HG03066 (cell line): ENCODE results near the gene CHKA.

Experiments used
- ATAC-seq: cut with Tn5 transposase; IDR thresholded peaks from one replicate; pipeline ENCODE4 v1.9.1; 2021; ENCODE audit warnings: low read depth; ENCODE audit not compliant: unreplicated experiment

Gene CHKA

DNA sequence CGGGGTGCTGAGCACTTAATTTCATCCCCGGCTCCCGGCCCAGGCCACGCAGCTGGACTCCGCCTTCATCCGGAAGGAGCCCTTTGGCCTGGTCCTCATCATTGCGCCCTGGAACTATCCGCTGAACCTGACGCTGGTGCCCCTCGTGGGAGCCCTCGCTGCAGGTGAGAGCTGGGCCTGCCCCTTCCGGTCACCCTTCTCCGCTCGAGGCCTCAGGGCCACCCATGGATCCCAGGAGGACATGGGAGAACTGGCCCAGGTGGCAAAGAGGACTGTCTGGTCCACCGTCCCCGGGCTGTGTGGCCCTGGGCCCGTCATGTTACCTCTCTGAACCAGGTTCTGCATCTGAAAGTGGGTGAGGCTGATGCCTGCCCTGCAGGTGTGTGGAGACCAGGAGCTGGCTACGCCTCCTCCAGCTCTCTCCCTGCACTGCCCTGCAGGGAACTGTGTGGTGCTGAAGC lies 102.4 kb downstream of the CHKA start:
- ATAC-seq, result no peak

DNA sequence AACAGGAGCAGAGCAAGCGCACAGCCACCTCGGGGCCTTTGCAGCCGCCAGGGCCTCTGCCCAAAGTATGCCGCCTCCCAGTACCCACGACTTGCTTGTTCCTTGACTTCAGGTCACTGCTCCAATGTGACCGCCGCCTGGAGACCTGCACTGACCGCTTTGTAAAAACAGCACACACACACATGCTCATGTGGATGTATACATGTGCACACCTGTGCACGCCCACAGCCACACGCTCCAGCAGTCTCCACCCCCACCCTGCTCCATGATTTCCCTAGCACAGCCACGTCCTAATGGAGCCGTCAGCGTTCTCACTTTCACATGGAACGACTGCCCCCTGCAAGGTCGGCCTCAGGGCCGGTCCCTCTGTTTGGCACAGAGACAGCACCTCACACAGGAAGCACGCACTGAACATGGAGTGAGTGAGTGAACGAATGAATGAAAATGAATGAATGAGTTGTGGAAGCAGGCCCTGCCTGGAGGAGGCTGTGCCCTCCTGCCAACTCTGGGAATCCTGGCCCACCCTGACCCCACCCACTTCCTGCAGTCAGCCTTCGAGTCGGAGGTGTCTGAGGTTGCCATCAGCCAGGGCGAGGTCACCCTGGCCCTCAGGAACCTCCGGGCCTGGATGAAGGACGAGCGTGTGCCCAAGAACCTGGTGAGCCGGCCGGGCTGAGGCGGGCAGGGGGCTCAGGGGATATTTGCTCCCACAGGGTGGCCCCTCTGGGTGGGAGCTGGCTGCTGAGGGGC lies 103.0 kb downstream of the CHKA start:
- no peak for ATAC-seq

DNA sequence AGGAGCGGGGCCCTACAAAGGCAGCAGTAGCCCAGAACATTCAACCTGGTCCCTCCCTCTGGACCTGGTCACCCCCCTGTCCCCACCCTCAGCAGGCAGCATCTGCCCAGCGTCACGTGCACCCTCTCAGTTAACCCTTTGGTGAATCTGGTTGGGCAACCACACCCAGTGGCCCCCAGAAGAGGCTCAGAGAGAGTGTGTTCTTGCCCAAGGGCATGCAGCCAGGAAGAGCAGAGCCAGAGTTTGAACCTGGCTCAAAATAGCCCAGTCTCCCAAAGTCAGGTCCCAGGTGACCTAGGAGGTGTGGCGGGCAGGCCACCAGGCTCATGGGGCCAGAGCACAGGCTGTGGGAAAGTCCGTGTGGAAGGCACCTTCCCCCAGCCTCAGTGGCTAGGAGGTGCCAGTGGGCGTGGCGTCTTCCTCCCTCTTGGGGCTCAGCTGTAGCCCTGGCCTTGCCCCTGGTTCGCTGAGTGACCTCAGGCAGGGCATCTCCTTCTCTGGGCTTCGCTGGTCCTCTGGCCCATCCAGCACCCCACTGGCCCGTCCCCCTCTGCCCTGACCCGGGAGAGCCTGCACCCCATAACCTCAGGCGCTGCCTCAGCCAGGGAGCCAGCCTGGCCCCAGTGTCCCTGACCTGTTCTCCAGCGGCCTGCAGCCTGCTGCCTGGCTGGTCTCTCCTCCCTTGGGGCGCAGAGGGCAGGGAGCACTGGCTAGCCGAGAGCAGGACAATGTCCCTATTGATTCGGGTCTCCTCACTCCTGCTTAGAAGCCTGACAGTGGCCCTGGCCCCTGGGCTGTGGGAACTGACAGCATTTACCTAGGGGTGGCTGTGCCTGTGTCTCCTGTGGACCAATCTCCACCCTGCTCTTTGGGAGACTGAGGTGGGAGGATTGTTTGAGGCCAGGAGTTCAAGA lies 104.0 kb downstream of the CHKA start:
- no peak for ATAC-seq

DNA sequence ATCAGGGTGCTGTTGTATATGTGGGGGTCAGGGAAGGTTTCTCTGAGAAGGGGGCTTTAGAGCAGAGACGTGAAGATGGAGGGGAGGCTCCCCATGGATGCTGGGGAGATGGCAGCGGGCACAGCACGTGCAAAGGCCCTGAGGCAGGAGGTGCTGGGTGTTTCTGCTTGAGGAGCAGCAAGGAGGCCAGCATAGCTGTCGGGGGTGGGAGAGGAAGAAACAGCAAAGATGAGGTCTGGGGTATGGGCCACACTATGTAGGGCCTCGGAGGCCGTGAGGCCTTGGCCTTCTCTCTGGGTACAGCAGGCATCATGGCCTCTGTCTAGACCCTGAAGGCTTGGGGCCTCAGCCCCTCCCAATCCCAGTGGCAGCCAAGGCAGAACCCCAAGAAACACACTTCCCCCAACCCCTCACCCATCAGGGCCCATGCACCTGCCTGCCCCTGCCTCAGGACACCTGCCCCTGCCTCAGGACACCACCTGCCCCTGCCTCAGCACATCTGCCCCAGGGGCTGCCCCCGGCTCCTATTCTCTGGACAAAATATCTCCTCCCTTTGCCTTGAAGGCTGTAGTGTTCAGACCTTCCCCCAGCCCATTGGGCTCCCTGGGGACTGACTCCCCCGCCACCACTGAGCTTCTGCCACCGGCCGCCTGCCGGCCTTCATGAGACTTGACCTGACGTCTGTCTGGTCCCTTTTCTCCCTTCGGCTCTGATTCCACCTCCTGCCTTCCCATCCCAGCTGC lies 104.9 kb downstream of the CHKA start:
- no peak for ATAC-seq

DNA sequence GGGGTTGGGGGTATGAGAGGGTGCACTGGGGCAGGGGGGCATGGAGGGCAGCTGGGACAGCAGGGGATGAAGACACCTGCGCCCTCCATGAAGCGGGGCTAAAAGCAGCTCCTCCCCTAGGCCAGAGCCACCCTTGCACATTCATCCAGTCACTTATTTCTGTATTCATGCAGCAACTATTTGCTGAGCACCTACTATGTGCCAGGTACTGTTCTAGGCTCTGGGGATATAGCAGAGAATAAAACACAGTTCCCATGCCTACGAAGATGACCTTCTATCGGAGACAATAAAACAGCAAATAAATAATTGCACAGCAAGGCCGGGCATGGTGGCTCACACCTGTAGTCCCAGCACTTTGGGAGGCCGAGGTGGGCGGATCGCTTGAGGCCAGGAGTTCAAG lies 105.7 kb downstream of the CHKA start:
- ATAC-seq, result no peak

DNA sequence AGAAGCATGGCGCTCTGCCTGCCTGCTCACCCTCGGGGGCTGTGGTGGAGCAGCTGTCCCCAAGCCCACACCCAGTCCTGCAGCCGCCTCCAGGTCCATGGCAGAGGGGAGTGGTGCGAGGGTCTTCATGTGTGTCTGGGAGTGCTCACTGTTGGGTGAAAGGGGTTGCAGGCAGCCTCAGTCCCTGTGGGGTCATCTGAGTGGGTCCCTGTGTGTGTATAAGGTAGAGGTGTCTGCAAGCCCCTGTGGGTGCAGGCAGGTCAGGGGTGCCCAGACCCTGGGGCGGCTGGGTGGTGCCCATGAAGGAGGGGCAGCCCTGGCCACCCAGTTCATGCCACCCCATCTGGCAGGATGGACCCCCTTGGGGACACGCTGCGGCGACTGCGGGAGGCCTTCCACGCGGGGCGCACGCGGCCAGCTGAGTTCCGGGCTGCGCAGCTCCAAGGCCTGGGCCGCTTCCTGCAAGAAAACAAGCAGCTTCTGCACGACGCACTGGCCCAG lies 106.2 kb downstream of the CHKA start:
- no peak for ATAC-seq

DNA sequence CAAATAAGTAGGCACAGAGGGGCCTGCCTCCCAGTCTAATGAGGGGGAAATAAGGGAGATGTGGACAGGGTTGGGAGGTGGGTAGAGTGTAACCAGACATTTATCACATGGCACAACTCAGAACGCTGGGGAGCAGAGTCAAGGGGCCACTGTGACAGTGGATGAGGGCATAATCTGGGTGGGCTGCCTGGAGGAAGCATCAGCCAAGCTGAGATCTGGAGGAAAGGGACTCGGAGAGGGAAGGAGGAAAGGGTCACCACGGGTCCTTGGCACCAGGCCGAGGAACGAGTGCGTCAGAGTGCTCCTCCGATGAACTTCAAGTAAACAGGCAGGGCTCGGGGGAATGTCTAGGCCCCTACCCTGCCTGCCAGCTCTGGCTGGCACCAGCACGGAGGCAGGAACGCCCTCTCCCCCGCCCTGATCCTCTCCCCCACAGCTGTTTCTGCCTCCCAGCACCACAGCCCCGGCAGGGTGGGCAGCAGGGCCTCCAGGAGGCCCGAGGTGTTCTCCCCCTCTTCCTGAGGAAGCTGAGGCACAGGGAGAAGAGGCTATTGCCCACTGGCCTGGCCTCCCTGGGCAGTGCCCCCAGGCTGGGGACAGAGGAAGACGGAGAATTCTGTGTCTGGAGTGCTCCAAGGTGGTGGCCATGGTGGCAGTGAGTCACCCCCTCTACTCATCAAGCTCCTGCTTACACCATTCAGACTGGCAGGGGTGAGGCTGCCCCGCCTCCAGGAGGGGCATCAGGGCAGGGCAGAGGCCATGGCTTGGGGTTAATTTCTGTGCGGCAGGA lies 106.8 kb downstream of the CHKA start:
- no peak for ATAC-seq

DNA sequence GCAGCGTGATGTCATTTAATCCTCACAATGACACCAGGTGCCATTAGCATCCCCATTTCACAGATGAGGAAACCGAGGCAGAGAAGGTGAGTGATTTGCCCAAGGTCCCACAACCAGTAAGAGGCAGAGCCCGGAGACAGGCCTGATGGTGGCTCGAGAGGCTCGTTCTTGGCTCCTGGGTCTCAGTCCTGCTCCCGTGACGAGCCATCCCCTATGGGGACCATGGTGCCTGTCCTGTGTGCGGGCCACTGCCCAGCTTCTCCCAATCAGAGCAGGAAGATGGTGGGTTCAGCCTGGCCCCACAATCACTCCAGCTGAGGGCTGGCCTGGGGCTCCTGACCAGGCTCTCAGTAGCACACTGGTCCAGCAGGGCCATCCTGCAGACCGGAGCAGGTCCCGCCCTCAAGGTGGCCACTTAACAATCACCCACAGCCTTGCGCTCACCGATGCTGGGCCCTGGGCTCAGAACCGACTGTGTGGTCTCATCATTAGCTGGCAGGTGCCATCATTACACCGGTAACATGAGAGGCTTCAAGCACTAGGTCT lies 107.5 kb downstream of the CHKA start:
- no peak for ATAC-seq

DNA sequence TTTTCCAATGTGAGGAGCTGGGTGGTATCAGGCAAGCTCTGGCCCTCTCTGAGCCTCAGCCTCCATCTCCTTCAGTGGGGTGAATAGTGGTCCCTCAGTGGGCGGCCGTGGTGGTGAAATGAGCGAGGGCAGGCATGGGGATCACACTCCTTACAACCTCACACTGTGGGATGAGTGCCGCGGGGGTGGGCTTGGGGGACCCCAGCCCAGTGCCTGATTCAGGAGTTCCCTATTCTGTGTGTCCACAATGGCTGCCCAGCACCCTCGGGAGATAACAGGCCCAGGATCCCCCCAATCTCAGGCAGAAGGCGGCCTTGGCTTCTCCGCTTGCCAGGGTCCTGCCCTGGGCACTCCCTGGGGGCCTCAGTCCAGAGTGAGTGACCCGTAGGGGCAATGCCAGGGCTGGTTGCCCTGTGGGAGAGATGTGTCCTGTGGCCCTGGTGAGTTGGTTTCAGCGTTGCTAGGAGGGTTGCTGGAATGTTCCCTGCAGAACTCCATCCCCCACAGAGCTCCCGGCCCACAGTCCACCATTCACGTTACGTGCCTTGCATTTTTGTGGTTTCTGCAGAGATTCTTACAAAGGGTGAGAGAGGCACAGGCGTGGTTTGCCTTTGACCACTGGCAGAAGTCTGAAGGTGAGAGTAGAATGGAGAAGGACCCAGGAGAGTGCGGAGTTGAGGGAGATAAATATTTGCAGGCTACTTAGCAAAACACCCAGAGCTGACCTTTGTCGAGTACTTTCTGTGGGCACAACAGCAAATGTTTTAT lies 108.2 kb downstream of the CHKA start:
- ATAC-seq, result no peak

DNA sequence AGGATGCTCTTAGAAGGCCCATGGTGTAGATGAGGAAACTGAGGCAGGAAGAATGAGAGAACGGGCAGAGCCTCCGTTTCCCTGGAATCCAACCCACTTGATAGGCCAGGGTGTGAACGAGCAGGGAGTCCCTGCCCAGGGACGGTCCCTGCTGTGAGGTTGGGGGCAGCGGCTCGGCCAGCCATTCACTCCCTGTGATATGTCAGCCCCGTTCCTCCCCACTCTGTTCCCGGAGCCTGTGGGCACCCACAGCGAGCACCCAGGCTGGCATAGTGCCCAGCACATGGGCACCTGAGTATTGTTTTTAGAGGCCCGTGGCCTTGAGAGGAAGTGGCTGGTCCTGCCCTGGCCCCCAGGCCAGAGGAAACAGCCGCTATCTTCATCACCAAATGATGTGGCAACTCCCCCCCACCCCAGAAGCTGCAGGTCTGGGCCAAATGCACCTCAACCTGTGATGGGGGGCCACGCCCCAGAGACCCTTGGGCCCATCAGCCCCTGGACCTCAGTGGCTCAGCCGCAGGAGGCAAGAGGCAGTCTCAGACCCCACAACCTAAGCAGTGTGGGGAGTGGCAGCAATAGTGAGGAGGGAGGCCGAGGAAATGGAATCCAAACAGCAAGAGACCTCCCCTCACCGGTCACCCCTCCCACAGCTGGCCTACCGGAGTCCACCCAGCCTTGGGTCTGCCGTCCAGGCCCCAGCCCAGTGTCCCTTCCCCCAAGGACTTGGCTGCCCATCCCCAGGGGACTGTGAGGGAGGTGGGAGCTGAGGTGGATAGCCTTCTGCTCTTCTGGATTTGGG lies 108.9 kb downstream of the CHKA start:
- no peak for ATAC-seq

DNA sequence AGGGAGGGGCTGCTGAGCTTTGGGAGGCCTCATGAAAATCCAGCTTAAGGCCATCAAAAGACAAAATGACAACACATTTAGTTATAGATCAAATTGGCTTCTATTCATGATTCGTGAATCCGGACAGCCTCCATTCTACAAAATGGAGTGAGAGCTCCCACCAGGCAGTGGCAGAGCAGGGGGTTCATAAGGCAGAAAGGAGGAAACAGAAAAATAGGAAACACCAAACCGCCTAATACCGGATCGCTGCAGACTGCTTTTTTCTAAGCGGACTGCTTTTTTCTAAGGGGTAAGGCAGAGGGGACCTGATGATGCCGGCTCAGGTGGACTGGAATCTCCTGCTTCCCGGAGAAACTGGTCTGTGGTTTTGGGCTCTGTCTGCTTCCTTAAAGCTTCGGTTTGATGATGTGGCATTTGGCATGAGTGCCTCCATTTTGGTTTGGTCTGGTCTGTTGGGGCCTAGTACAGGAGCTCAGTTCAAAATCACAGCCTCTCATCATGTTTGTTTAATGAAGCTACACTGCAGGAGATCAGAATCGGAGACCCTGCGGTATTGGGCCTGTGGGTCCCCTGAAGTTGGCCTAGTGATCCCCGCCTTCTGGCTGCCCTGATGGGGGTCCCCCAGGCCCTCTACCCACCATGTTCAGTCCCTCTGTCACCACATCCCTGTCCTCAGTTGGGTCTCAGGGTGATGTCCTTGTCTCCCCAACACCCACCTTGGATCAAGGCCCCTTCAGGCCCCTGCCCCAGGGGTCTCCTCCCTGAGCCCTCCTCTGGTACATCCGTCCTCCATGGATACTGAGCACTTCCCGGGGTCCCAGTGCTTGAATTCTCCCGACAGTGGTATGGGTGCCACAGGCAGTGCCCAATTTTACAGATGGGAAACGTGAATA lies 109.9 kb downstream of the CHKA start:
- ATAC-seq, result no peak

DNA sequence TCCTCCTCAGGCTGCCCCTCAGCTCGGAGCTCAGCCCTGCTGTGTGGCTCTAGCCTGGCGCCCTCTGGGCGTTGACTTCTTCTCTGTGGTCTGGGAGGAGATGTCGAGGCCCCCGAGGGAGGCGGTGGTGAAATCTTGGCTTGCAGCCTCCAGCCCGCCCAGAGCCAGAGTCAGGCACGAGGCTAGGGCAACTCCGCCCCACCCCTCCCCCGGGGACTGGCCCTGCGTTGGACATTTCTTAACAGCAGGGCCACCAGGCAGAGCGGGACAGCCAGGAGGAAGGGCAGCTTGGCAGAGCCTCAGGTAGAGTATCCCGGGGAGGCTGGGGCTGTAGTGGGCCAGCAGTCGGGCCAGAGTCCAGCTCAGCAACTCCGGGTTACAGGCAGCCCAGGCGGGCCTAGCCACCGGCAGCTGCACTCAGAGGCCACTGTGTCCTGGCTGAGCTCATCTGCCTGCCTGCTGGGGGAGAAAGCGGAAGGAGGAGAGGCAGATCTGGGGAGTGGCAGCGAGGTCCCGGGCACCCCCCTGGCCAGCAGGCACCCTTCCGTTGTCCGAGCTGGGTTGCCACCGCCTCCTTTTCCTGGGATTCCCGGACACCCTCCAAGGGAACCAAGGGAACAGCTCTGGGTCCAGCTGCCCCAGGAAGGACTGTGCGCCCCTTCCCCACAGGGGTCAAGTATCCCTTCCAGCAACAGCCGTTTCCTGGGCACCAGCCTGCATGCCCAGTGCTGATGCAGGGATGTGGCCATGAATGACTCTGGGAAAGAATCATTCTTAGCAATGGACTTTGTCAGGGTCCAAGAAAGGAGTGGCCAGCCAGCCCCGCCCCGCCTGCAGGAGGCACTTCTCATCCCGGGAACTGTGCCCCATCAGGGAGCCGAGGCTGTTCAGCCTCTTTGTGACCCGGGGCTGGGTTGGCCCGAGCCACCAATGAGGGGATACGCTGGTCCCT lies 110.8 kb downstream of the CHKA start, which contains the start of gene ALDH3B1:
Gene ALDH3B1 (plus strand): TSS at position 238 of the 952 bp plus-strand sequence. CDS start 4,971 bp downstream, outside the sequence.
- ATAC-seq, result no peak

DNA sequence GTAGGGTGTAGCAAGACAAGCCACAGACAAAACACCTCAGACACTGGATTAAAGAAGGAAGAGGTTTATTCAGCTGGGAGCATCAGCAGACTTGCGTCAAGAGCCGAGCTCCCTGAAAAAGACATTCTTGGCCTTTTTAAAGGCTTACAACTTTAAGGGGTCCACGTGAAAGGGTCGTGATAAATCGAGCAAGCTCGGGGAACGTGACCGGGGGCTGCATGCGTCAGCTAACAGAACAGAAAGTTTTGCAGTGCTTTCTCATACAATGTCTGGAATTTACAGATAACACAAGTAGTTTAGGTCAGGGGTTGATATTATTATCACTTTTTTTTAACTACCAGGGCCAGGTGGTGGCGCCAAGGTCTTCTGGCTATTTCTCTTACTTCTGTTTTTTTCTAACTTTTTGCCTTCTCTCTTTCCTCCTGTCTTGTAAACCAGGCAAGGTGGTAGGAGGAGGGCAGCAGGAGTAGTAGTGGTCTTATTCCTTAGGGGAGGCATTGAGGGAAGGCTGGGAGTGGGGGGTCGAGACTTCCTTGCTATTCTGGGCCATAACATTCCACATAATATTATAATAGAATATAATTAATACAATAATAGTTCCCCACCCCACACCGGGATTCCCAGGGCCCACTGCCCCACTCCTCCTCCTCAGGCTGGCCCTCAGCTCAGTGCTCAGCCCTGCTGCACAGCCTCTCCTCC lies 111.6 kb downstream of the CHKA start:
- no peak for ATAC-seq

DNA sequence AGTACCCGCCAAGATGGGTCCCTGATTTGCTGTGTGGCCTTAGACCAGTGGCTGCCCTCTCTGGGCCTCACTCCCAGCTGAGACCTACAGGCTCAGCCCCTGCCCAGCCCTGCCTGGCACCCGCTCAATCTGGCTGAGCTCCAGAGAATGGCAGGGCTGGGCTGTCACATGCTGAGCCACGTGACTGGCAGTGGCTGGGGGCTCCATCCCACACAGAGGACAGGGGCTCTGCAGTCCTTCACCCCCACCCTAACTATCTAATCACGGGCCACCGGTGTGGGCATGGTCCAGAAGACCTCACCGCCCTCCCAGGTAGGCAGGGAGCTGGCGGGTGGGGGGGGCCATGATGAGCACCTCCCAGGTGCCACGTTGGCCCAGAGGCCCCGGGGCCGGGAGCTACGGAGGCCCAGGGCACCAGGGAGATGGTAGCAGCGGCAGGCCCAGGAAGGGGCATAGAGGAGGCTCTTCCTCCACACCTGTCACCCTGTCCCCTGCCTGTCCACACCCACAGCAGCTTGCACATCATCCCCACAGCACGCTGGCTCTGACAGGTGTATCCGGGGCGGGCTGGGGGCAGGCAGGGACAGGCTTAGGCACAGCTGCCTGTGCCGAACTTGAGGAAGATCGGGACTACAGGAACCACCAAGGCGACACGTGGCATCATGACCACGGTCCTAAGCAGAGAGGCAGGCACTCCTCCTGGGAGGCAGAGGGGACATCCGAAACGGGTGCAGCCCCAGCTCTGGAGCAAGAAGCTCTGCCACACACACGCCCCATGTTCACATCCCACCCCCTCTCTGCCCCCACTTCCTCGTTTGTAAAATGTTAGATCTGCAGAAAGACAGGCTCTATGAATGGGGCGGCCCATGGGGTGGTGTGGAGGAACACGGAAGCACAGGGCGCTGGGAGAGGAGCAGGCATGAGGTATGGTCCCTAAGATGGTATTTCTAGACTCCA lies 112.5 kb downstream of the CHKA start:
- no peak for ATAC-seq
